IPS-15b (cell line): ENCODE data around the gene FHOD1.

Source experiments
- H3K27me3 ChIP-seq: one replicate; pipeline ENCODE4 v1.6.1; 2013; ENCODE audit warnings: low read length; ENCODE audit not compliant: control insufficient read depth, insufficient read depth
- H3K36me3 ChIP-seq: one replicate; pipeline ENCODE4 v1.6.1; 2013; ENCODE audit warnings: low read length; ENCODE audit not compliant: control insufficient read depth, insufficient read depth
- H3K4me1 ChIP-seq: one replicate; pipeline ENCODE4 v1.6.1; 2013; ENCODE audit warnings: mild to moderate bottlenecking, low read length; ENCODE audit not compliant: control insufficient read depth, insufficient read depth
- H3K4me3 ChIP-seq: one replicate; pipeline ENCODE4 v1.5.1; 2013; ENCODE audit warnings: low read depth, low read length
- H3K9ac ChIP-seq: one replicate; pipeline ENCODE4 v1.6.1; 2013; ENCODE audit warnings: low read depth, mild to moderate bottlenecking, low read length
- H3K9me3 ChIP-seq: one replicate; pipeline ENCODE4 v1.6.1; 2013; ENCODE audit warnings: mild to moderate bottlenecking, low read length; ENCODE audit not compliant: control insufficient read depth, insufficient read depth

The FHOD1 gene

DNA sequence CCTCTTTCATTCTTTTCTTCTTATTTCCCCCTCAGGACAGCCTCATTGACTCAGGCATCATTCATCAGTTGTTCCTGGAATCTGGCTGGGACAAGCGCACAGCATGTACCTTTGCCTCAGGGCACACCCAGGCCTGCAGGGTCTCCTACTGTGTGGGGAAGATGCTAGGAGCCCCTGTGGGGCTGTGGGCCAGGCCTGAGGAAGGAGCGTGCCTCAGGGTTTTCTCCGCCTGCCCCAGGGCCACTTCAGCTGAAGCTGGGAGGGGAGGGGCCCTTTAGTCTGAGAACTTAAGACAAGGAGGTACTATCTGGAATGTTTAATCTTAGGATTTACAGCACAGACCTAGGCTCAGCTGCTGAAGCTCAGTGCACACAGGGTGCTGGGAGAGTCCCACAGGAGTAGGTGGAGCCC lies 40.4 kb downstream of the FHOD1 start:
- H3K36me3 ChIP-seq: peaks cover 11% of the 10 kb centered on the region
- H3K9me3 ChIP-seq: no peaks in the 10 kb centered on the region
- no peak overlapping the region for H3K4me3 ChIP-seq
- H3K27me3 ChIP-seq: peaks cover under 1% of the 10 kb centered on the region
- H3K4me1 ChIP-seq: peaks cover 2% of the 10 kb centered on the region
- peak overlapping the region; percentile 24 for H3K9ac ChIP-seq

DNA sequence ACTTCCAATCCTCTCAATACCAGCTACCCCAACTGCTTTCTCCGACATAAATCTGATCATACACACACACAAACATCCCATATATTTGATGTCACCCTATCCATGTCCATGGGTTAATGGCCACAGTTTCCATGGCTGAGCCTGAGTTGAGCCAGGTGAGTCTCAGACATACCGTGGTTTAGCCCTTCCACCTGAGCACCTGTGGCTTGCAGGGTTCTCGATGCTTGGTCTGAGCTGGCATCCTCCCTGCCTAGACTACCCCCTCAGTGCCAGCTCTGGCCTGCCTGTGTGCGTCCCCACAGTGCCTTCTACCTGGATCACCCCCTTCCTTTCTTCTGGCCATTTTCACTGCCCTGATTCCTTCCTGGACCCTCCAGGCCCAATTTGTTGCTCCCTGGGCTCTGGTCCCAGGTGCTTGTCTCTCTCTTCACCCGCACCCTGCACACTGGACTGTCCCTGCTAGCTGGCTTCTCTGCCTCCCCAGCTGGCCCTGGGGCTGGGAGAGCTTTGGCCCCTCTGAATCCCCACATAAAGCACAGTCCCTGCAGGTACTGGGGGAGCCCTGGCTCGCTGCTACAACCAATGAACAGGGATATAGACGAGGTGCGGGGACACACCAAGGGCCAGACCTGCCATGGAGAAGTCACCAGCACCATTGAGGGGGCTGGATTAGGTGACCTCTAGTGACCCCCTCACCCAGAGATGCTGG lies 41.0 kb downstream of the FHOD1 start:
- Histone ChIP-seq H3K4me1 (peaks cover 2% of the 10 kb centered on the region), H3K27me3 (no peaks in the 10 kb centered on the region), H3K9ac (peak overlapping the region; percentile 24), H3K36me3 (peaks cover 11% of the 10 kb centered on the region), H3K4me3 (no peak overlapping the region), H3K9me3 (no peaks in the 10 kb centered on the region)

DNA sequence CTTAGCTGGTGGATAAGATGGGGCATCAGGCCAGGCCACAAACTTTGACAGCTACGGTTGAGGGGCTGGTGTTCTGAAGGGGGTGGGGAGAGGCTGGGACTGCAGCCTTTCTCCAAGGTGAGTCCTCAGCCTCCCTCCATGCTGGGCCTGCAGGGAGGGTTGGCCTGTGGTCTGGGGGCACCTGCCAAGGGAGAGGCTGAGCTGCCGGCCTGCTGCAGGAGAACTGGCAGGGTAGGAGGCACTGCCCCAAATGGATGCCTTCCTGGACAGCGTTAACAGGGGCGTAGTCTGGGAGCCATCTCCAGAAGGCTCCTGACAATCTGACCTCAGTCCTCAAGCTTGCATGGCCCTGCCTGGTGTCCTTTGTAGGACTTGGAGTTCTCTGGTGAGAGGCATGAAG lies 43.2 kb downstream of the FHOD1 start:
- Histone ChIP-seq H3K36me3 (peaks cover 11% of the 10 kb centered on the region), H3K9ac (no peak overlapping the region), H3K4me3 (no peak overlapping the region), H3K4me1 (peaks cover 4% of the 10 kb centered on the region), H3K27me3 (no peaks in the 10 kb centered on the region), H3K9me3 (no peaks in the 10 kb centered on the region)

DNA sequence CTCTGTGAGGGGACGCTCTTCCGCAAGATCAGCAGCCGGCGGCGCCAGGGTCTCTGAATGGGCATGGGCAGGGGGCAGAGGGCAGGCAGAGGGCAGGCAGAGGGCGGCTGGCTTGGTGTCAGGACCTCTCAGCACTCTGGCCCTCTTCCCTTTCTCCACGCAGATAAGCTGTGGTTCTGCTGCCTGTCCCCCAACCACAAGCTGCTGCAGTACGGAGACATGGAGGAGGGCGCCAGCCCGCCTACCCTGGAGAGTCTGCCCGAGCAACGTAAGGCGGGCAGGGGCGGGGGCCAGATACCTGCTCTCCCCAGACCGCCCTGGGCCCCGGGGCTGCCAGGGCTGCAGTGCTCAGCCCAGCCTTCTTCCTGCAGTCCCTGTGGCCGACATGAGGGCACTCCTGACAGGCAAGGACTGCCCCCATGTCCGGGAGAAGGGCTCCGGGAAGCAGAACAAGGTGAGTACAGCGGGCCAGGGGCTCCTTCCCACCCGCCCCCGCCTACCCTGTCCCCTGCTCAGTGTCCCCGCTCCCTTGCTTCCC lies 44.3 kb downstream of the FHOD1 start:
- no peaks in the 10 kb centered on the region for H3K9me3 ChIP-seq
- peaks cover 6% of the 10 kb centered on the region for H3K4me1 ChIP-seq
- peaks cover 15% of the 10 kb centered on the region for H3K36me3 ChIP-seq
- no peak overlapping the region for H3K9ac ChIP-seq
- no peaks in the 10 kb centered on the region for H3K27me3 ChIP-seq
- no peak overlapping the region for H3K4me3 ChIP-seq

DNA sequence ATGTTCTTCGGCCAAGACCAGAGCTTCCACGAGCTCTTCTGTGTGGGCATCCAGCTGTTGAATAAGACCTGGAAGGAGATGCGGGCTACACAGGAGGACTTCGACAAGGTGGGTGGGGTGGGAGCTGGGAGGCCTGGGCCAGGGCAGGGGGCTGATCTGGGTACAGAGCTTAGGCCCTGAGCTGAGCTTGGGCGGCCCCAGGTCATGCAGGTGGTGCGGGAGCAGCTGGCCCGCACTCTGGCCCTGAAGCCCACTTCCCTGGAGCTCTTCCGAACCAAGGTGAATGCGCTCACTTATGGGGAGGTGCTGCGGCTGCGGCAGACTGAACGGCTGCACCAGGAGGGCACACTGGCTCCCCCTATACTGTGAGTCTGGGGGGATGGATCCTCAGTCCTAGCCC lies 44.9 kb downstream of the FHOD1 start:
- peaks cover 6% of the 10 kb centered on the region for H3K4me1 ChIP-seq
- no peaks in the 10 kb centered on the region for H3K9me3 ChIP-seq
- H3K27me3 ChIP-seq: no peaks in the 10 kb centered on the region
- H3K36me3 ChIP-seq: peaks cover 21% of the 10 kb centered on the region
- no peak overlapping the region for H3K9ac ChIP-seq
- H3K4me3 ChIP-seq: no peak overlapping the region

DNA sequence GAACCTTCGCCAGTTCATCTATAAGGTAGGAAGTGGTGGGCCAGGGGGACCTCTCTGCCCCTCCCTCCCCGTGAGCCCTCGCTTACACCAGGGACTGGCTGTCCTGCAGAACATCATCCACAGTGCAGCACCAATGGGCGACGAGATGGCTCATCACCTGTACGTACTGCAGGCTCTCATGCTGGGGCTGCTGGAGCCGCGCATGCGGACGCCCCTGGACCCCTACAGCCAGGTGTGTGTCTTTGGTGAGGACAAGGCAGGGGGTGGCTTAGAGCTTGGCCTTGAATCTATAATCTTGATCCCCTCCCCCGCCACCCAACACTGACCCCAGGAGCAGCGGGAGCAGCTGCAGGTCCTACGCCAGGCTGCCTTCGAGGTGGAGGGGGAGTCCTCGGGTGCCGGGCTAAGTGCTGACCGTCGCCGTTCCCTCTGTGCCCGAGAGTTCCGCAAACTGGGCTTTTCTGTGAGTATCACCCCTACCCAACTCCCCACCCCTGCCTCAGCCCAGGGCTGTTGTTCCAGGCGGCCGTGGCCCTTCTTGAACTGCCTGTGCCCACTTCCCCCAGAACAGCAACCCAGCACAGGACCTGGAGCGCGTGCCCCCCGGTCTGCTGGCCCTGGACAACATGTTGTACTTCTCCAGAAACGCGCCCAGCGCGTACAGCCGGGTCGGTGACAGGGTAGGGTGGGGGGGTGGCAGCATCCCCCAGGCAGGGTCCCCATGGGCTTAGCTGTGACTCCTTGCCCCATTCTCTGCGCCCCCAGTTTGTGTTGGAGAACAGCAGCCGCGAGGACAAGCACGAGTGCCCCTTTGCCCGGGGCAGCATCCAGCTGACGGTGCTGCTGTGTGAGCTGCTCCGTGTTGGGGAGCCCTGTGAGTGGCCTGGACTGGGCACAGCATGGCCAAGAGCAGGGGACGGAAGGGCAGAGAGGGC lies 45.6 kb downstream of the FHOD1 start:
- H3K4me3 ChIP-seq: no peak overlapping the region
- H3K36me3 ChIP-seq: peaks cover 27% of the 10 kb centered on the region
- H3K9ac ChIP-seq: no peak overlapping the region
- H3K27me3 ChIP-seq: no peaks in the 10 kb centered on the region
- no peaks in the 10 kb centered on the region for H3K9me3 ChIP-seq
- peaks cover 4% of the 10 kb centered on the region for H3K4me1 ChIP-seq

DNA sequence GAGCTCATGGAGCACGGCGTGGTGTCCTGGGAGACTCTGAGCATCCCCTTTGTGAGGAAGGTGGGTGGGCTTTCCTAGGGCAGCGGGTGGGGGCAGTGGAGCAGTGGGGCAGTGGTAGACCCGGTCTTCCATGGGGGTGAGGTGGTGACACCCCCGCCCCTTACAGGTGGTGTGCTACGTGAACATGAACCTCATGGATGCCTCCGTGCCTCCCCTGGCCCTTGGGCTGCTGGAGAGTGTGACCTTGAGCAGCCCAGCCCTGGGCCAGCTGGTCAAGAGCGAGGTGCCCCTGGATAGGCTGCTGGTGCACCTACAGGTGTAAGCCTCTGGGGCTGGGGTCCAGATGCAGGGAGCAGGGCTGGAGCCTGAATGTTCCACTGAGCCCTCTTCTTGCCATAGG lies 46.8 kb downstream of the FHOD1 start:
- no peak overlapping the region for H3K4me3 ChIP-seq
- H3K9me3 ChIP-seq: no peaks in the 10 kb centered on the region
- peaks cover 39% of the 10 kb centered on the region for H3K36me3 ChIP-seq
- H3K27me3 ChIP-seq: no peaks in the 10 kb centered on the region
- H3K9ac ChIP-seq: no peak overlapping the region
- peaks cover 4% of the 10 kb centered on the region for H3K4me1 ChIP-seq

DNA sequence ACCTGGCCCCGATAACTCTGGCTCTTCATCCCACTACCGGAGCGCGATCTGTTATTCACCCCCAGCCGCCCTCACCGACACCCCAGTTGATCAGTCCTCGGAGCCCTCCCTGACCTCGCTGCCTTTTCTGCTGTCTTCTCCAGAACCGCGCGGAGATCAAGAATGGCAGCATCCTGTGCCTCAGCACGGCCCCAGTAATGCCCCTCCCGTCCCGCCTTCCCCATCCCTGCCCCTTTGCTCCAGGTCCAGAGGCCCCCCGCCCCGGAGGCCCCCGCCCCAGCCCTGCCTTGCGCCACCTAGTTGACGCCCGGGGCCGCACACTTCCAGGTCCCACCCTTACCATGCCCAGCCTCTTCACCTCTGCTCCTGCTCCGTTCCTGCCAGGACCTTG lies 47.5 kb downstream of the FHOD1 start:
- Histone ChIP-seq H3K9me3 (no peaks in the 10 kb centered on the region), H3K27me3 (no peaks in the 10 kb centered on the region), H3K36me3 (peaks cover 46% of the 10 kb centered on the region), H3K4me3 (peak overlapping the region; percentile 75), H3K4me1 (peaks cover 4% of the 10 kb centered on the region), H3K9ac (no peak overlapping the region)

DNA sequence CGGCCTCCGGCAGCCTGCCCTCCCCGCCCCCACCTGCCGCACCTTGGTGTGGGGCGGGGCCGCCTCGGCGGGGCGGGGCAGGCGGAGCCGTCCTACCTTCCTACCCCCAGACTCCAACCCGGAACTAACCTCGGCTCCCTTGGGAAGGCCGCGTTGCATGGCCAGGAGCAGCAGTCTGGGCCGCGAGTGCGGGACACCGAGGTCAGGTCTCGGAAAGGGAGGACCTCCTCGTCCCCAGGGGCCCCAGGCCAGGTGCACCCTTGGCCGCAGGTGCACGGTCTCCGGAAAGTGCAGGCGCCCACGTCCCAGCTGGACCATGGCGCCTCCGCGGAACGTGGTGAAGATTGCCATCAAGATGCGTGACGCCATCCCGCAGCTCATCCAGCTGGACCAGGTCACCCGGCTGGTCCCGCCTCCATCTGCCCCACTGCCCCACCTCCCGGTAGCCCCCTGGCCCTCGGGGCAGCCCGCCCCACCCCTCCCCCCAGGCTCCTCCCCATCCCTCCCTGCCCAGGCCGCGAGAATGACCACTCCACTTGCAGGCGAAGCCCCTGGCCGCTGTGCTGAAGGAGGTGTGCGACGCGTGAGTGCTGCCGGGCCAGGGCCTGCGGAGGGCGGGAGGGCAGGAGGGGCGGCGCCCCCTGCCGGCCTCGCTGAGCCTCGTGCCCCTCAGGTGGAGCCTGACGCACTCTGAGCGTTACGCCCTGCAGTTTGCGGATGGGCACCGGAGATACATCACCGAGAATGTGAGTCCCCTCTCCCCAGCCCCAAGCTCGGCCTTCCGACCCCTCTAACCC lies 48.1 kb downstream of the FHOD1 start, which contains the start of gene ELMO3:
Gene ELMO3 (plus strand): TSS at position 121 of the 797 bp plus-strand sequence. CDS start 196 bp downstream, at position 317.
- Histone ChIP-seq H3K9me3 (no peaks in the 10 kb centered on the region), H3K36me3 (peaks cover 50% of the 10 kb centered on the region), H3K4me3 (peak within 1 kb of the TSS; percentile 84), H3K9ac (no peak within 1 kb of the TSS), H3K27me3 (no peaks in the 10 kb centered on the region), H3K4me1 (peaks cover 4% of the 10 kb centered on the region)

DNA sequence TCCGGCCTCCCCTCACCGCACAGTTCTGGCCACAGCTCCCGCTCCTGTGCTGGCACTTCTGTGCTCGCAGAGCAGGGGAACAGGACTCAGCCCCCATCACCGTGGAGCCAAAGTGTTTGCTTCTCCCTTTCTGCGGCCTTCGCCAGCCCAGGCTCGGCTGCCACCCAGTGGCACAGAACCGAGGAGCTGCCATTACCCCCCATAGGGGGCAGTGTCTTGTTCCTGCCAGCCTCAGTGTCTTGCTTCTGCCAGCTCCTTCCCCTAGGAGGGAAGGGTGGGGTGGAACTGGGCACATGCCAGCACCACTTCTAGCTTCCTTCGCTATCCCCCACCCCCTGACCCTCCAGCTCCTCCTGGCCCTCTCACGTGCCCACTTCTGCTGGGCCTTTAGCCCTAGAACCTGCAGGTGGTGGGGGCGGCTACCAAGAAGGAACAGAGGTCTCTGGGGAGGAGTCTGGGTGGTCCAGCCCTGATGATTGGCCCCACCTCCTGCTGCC lies 49.0 kb downstream of the FHOD1 start:
- Histone ChIP-seq H3K4me3 (peak overlapping the region; percentile 18), H3K36me3 (peaks cover 55% of the 10 kb centered on the region), H3K4me1 (peaks cover 5% of the 10 kb centered on the region), H3K9ac (no peak overlapping the region), H3K27me3 (no peaks in the 10 kb centered on the region), H3K9me3 (no peaks in the 10 kb centered on the region)

DNA sequence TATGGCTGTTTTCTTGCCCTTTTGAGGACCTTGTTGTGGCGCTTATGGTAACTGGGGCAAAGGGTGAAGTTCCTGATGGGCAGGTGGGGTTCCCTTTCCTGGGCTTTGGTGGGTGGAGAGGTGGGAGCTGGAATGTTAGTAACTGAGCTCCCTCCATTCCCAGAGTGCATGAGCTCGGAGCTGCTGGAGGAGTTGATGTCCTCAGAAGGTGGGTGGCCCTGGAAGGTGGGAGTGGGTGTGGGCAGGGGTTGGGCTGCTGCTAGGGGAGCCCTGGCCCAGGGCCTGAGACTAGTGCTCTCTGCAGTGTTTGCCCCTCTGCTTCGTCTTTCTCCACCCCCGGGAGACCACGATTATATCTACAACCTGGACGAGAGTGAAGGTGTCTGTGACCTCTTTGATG lies 49.6 kb downstream of the FHOD1 start:
- Histone ChIP-seq H3K9ac (no peak overlapping the region), H3K27me3 (no peaks in the 10 kb centered on the region), H3K36me3 (peaks cover 58% of the 10 kb centered on the region), H3K4me3 (no peak overlapping the region), H3K9me3 (no peaks in the 10 kb centered on the region), H3K4me1 (peaks cover 7% of the 10 kb centered on the region)
